Ovary (tissue), 3 donors: ENCODE results near the gene SNAI3.

Experiments used
- CTCF ChIP-seq, 3 donors: fragments of 450-650 bp in 2 of 3; fragments of 200-600 bp in 1 of 3; IDR thresholded peaks; one replicate each; pipeline versions ENCODE4 v1.5.1 to v1.8.0; 2016 to 2022; ENCODE audit warnings: antibody characterized with exemption in 3 of 3, mild to moderate bottlenecking in 1 of 3
- EP300 ChIP-seq: sonication (generic); formaldehyde crosslinking; IDR thresholded peaks from one replicate; pipeline ENCODE4 v1.6.1; 2017; ENCODE audit warnings: antibody characterized with exemption
- donor health status: DM: no; HTN: no; CAD: no.

GRCh38 chr16:88630941-88631340 is 55.4 kb downstream of the SNAI3 start:
- TF ChIP-seq CTCF (IDR thresholded peaks at IDR 0.05) (no peak), EP300 (no peak)
